ENCODE results near the gene GPC6.

Gene GPC6

GRCh38 chr13:93635616-93636032 lies 409.0 kb downstream of the GPC6 start:
- Histone ChIP-seq H3K4me2 (no peak overlapping the region), H3K36me3 (ENCODE audit: insufficient read depth) (no peaks in the 10 kb centered on the region), H2AFZ (ENCODE audit: low read depth) (no peak overlapping the region), H3K79me2 (ENCODE audit: insufficient read depth, low read depth) (no peaks in the 10 kb centered on the region), H3K9ac (no peak overlapping the region), H3K27ac (no peak overlapping the region), H3K27me3 (ENCODE audit: insufficient read depth, low read depth) (no peaks in the 10 kb centered on the region), H3K4me1 (ENCODE audit: low read depth, poor library complexity, severe bottlenecking) (no peaks in the 10 kb centered on the region), H3K4me3 (IDR thresholded peaks at IDR 0.05; ENCODE audit: insufficient read depth, low read depth, low read length) (no peak overlapping the region), H4K20me1 (ENCODE audit: insufficient read depth) (no peaks in the 10 kb centered on the region)
- TF ChIP-seq, protein P1, sequence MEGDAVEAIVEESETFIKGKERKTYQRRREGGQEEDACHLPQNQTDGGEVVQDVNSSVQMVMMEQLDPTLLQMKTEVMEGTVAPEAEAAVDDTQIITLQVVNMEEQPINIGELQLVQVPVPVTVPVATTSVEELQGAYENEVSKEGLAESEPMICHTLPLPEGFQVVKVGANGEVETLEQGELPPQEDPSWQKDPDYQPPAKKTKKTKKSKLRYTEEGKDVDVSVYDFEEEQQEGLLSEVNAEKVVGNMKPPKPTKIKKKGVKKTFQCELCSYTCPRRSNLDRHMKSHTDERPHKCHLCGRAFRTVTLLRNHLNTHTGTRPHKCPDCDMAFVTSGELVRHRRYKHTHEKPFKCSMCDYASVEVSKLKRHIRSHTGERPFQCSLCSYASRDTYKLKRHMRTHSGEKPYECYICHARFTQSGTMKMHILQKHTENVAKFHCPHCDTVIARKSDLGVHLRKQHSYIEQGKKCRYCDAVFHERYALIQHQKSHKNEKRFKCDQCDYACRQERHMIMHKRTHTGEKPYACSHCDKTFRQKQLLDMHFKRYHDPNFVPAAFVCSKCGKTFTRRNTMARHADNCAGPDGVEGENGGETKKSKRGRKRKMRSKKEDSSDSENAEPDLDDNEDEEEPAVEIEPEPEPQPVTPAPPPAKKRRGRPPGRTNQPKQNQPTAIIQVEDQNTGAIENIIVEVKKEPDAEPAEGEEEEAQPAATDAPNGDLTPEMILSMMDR (conservative IDR thresholded peaks at IDR 0.05; ENCODE audit: low read depth, low read length), result no peak

- H3K36me3 ChIP-seq (ENCODE audit: insufficient read depth), result no peaks in the 10 kb centered on the region
- H2AFZ ChIP-seq (ENCODE audit: low read depth), result no peak overlapping the region
- no peak overlapping the region for H3K27ac ChIP-seq
- H3K27me3 ChIP-seq (ENCODE audit: insufficient read depth, low read depth), result no peaks in the 10 kb centered on the region
- TF ChIP-seq, protein P1 (conservative IDR thresholded peaks at IDR 0.05; ENCODE audit: low read depth, low read length), result no peak
- no peak overlapping the region for H3K9ac ChIP-seq
- no peaks in the 10 kb centered on the region for H4K20me1 ChIP-seq (ENCODE audit: insufficient read depth)
- H3K4me3 ChIP-seq (IDR thresholded peaks at IDR 0.05; ENCODE audit: insufficient read depth, low read depth, low read length), result no peak overlapping the region
- H3K4me2 ChIP-seq, result no peak overlapping the region
- no peaks in the 10 kb centered on the region for H3K4me1 ChIP-seq (ENCODE audit: low read depth, poor library complexity, severe bottlenecking)
- no peaks in the 10 kb centered on the region for H3K79me2 ChIP-seq (ENCODE audit: insufficient read depth, low read depth)
Measured at GRCh38 chr13:93637852-93638251, 411.2 kb downstream of the GPC6 start.

- Histone ChIP-seq H3K4me1 (ENCODE audit: low read depth, poor library complexity, severe bottlenecking) (no peaks in the 10 kb centered on the region), H3K9ac (no peak overlapping the region), H2AFZ (ENCODE audit: low read depth) (no peak overlapping the region), H3K36me3 (ENCODE audit: insufficient read depth) (no peaks in the 10 kb centered on the region), H3K27me3 (ENCODE audit: insufficient read depth, low read depth) (no peaks in the 10 kb centered on the region), H3K27ac (no peak overlapping the region), H4K20me1 (ENCODE audit: insufficient read depth) (no peaks in the 10 kb centered on the region), H3K79me2 (ENCODE audit: insufficient read depth, low read depth) (no peaks in the 10 kb centered on the region), H3K4me3 (IDR thresholded peaks at IDR 0.05; ENCODE audit: insufficient read depth, low read depth, low read length) (no peak overlapping the region), H3K4me2 (no peak overlapping the region)
- TF ChIP-seq, protein P1 (conservative IDR thresholded peaks at IDR 0.05; ENCODE audit: low read depth, low read length), result no peak
Measured at GRCh38 chr13:93640452-93640851, 413.8 kb downstream of the GPC6 start.

- H3K27ac ChIP-seq, result no peak overlapping the region
- H3K4me1 ChIP-seq (ENCODE audit: low read depth, poor library complexity, severe bottlenecking), result no peaks in the 10 kb centered on the region
- H3K36me3 ChIP-seq (ENCODE audit: insufficient read depth), result no peaks in the 10 kb centered on the region
- no peaks in the 10 kb centered on the region for H3K79me2 ChIP-seq (ENCODE audit: insufficient read depth, low read depth)
- TF ChIP-seq, protein P1 (conservative IDR thresholded peaks at IDR 0.05; ENCODE audit: low read depth, low read length), result no peak
- no peak overlapping the region for H3K4me2 ChIP-seq
- no peak overlapping the region for H3K9ac ChIP-seq
- H3K4me3 ChIP-seq (IDR thresholded peaks at IDR 0.05; ENCODE audit: insufficient read depth, low read depth, low read length), result no peak overlapping the region
- no peaks in the 10 kb centered on the region for H3K27me3 ChIP-seq (ENCODE audit: insufficient read depth, low read depth)
- no peaks in the 10 kb centered on the region for H4K20me1 ChIP-seq (ENCODE audit: insufficient read depth)
- no peak overlapping the region for H2AFZ ChIP-seq (ENCODE audit: low read depth)
Measured at GRCh38 chr13:93646245-93646644, 419.6 kb downstream of the GPC6 start.
